GM21529 (cell line): Measurements from ENCODE around the gene LYPD6B.
A peak's percentile ranks its signal among the peaks of the same experiment; 100 is the strongest.

Experiments used
- ATAC-seq: cut with Tn5 transposase; IDR thresholded peaks from one replicate; pipeline ENCODE4 v1.9.1; 2021; ENCODE audit not compliant: unreplicated experiment

The LYPD6B gene, protein sequence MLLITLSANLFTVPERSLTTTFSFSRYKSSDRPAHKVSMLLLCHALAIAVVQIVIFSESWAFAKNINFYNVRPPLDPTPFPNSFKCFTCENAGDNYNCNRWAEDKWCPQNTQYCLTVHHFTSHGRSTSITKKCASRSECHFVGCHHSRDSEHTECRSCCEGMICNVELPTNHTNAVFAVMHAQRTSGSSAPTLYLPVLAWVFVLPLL

DNA sequence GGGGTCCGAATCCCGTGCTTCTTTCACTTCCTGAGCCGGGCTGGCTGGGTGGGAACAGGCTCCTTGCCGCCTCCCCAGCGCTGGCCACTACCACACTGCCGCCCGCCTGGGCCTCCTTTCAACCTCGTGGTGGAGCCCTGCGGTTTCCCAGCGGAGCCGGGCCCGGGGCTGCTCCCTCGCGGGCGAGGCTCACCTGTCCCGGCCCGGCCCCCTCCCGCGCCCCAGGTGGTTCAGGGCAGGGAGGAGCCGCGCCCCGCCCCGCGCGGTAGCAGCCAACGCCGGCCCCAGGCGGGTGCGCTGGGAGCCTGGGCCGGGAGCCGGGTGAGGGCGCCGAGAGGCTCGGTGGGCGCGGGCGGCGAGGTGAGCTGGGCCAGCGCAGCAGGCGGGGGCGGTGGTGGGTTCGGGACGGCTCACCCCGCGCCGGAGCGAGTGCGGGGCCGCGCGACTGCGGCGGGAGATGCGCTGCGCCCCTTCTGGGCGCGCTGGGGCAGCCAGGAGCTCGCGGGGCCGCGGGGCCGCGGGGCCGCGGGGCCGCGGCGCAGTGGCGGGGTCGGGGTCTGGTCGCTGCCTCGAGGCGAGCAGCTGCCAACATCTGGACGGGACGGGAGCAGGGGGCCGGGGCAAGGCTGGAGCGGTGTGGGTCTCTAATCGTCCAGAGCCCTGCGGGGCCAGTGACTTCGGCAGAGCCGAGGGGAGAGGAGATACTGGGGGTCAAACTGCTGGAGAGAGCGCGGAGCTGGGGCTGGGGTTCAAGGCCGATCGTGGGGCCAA, at the start of gene LYPD6B:
LYPD6B (plus strand) TSS at position 258 of the 771 bp plus-strand sequence. CDS start 92,250 bp downstream, outside the sequence.
- peak; percentile 66 for ATAC-seq

DNA sequence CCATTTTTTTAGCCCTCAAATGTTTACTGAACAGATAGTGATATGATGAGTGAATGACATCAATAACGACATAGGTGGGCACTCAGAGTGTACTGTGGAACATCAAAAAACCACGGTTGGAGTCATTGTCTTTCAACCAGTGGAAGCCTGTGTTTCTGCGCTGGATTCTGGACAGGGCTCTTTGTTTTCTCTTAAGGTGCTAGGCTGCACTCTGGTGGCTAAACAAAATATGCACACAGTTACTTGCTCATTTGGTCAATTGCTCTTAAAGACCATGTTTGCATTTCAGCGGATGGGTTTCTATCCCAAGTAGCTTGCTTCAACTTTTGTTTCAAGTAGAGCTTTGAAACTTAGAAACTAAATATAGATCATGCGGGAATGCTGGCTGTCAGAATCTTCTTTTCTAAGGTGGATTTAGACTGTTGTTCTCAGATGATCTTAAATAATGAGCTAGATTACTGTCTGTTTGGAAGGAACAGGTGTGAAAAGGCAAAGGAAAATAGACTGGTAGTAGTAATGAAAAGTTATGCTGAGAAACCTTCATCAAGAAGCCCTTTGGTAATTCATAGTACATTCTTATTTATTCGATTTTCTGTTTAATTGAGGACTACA, 48.5 kb upstream of the LYPD6B start:
- ATAC-seq, result peak; percentile 97

DNA sequence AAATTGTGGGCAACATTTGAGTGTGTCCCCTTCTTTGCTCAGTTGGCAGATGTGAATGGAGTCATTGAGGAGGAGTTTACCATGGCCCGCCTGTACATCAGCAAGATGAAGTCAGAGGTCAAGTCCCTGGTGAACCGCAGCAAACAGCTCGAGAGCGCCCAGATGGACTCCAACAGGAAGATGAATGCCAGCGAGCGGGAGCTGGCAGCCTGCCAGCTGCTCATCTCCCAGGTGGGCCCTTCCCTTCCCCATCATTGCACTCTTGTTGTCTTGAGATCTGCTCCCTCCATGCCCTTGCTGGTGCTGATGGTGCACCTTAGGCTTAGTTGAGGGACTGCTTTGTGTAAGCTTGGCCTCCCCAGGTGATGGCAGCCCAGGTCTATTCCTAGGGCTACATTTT, 47.5 kb upstream of the LYPD6B start:
- ATAC-seq, result no peak

DNA sequence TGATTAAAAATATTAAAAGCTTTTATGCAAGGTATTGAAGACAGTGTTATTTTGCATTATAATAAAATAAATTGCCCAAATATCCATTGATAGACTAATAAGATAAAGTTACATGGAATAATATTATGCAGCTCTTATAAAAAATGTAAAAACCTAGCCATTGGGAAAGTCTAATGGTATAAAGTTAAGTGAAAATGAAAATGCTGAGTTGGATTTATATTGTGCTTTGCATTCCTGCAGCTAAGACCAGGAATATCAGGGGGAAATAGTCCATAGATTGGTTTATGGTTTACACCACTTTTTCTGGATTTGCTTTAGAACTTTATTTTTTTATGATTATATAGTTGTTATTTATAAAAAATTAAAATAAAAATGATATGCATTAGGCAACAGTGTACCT, 46.1 kb upstream of the LYPD6B start:
- ATAC-seq, result no peak

DNA sequence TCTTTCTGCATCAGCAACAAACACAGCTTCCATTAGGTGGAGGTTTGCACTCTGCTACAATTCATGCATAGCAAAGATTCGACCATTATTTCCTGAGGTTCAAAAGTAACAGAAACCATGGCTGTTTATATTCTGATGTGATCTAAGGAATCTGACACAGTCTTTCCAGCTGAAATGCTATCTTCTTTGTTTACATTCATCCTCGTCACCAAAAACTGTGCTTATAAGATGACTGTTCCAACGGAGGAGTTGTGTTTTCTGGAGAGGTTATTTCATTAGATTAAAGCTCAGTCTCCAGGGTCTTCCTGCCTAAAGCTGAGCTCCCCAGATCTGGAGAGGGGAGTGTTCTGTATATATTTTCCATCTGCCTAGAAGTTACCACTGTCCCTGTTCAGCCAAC, 45.1 kb upstream of the LYPD6B start:
- no peak for ATAC-seq

DNA sequence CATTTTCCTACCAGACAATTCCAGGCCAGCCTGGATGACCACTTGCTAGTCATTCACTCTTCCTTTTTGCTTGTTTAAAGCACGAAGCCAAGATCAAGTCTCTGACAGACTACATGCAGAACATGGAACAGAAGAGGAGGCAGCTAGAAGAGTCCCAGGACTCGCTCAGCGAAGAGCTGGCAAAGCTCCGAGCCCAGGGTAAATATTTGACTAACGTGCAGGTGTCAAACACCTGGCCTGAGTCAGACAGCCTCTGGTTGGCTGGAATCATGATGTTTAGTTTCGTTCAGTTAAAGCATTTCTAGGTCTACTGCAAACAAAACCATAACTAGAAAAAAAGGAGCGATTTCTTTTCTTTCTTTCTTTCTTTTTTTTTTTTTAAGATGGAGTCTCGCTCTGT, 44.2 kb upstream of the LYPD6B start:
- no peak for ATAC-seq

DNA sequence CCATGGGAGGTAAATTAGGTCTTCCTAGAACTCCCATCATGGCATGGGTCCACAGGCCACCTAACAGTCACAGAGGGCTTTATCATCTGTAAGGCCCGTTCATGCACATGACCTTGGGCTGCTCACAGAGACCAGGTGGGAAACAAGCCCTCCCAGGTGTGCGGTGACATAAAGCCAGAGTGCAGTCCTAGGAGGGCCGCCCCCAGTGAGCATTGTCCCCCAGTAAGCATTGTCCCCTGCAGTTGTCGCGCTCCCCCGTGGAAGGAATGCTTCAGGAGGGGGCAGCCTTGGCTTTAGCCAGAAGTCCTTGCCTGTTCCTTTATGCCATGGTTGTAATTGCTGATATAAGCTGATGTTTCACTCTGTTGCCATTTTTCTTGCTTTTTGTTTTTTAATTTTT, 41.7 kb upstream of the LYPD6B start:
- no peak for ATAC-seq

DNA sequence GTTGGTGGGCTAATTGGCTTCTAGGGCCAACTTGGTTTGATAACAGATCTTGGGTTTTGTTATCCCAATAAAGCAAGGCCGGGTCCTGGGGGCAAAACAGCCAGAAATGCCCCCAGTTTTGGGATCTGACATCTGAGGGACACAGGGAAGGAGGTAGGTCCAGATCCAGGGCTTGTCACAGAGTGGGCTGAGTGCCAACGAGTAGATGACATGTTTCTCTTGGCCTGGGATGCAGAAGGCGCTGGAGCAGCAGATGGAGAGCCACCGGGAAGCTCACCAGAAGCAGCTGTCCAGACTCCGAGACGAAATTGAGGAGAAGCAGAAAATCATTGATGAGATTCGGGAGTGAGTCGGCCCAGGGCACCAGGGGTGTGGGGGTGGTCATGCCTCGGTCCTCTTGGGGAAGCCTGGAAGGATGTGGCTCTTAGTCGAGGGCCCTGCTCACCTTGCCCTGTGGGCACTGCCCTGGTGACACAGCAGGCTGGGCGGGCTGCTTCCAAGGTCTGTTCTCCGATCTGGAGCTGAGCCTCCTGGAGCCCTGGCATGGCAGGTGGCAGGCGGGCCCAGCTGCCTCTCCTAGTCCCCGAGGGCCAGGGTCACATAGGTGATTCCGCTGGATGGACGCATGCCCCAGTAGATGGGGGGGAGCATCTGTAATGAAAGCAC, 40.2 kb upstream of the LYPD6B start:
- no peak for ATAC-seq

DNA sequence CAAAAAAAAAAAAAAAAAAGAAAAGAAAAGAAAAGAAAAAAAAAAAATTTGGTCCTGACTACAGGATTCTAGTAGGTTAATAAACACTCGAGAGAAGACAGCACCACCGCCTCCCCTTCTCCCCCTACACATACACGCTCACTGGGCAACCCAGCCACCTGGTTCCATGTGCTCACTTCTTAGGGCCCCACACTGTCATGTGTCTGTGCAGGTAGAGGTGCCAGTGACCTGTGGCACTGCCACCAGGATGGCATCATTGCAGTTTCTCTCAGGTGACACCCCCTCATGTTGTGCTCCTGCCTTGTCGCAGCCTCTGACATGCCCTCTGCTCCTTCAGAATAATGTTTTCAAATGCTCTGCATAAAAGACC, 39.7 kb upstream of the LYPD6B start:
- no peak for ATAC-seq

DNA sequence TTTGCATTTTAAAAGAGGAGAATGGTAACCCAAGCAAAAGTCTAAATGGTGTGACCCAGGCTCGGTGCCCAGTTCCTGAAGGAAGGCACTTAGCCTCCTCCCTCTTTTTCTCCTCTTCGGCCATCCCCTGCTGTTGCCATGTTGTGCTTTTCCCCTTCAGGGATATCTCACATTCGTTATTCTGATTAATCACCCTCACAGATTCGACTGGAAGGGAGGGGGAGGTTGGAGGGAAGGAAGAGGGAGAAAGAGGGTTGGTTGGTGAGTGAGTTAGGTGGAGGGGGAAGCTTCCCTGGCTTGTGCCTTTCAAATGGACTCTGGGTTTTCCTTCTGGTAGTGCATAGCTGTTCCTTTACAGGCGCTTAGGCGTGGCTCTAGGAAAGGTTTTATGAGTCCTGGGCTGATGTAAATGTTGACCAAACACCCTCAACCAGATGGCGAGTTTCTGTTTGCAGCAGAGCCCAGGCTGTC, 39.0 kb upstream of the LYPD6B start:
- ATAC-seq, result no peak

DNA sequence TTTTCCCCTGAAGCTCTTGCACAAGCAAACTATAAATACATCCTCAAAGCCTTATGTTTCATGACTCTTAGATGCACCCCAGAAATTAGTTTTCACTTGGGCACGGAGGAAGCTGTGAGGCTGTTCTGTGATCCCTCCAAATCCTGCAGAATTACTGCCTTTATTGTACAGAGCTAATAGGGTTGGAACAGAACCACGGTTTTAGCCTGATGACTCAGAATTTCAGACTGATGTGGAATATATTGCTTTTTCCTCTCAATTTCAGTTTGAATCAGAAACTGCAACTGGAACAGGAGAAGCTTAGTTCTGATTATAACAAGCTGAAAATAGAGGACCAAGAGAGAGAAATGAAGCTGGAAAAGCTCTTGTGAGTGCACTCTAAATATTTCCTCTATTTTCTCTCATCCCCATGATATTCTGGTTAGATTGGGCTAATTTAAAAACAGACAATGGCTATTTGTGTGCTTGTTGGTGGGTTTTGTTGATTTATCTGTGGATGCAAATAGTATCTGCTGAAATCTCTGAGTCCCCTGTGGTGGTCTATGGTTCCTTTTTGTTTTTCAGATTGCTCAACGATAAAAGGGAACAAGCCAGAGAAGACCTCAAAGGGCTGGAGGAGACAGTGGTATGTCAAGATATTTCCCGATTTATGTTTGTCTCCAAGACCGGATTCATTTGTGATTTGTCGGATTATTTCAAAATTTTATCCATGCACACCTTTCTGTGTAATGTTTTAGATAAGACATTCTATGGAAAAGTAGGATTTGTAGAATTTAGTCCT, 38.2 kb upstream of the LYPD6B start:
- ATAC-seq, result no peak

DNA sequence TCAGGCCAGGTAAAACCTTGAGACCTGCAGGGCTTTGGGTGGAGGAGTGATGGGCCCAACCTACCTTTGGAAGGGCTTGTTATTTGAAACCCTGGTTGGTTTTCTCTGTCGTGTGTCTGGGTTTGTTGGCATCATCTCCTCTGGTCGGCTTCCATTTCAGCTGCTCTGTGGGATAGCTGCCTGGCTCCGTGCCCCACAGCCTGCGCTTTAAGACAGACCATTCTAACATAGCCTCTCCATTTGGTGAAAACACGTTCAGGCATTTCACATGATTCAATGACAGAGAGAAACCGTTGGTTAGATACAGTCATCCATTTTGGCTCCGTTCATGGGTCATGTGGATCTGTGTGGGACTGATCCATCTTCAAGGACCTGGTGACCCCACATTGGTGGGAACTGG, 37.0 kb upstream of the LYPD6B start:
- no peak for ATAC-seq

DNA sequence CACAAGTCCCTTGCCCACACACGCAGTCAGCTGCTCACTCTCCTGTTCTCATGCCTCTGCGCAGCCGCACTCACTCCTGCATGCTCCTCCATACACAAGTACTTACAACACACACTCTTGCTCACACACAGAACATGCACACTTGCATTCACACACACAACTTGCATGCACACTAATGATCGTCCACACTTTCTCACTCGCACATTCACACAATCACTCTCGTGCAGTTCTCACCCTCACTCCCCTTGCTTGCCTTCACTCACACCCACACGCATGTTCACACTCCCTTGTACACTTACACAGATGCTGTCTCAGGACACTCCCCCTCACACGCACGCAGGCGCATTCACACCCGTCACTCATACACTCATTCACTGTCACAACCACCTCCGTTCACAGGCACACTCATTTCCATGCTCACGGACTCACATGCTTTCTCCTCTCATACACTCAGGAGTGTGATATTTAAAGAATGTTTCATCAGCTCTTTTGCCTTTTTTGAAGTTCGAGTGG, 36.1 kb upstream of the LYPD6B start:
- no peak for ATAC-seq

DNA sequence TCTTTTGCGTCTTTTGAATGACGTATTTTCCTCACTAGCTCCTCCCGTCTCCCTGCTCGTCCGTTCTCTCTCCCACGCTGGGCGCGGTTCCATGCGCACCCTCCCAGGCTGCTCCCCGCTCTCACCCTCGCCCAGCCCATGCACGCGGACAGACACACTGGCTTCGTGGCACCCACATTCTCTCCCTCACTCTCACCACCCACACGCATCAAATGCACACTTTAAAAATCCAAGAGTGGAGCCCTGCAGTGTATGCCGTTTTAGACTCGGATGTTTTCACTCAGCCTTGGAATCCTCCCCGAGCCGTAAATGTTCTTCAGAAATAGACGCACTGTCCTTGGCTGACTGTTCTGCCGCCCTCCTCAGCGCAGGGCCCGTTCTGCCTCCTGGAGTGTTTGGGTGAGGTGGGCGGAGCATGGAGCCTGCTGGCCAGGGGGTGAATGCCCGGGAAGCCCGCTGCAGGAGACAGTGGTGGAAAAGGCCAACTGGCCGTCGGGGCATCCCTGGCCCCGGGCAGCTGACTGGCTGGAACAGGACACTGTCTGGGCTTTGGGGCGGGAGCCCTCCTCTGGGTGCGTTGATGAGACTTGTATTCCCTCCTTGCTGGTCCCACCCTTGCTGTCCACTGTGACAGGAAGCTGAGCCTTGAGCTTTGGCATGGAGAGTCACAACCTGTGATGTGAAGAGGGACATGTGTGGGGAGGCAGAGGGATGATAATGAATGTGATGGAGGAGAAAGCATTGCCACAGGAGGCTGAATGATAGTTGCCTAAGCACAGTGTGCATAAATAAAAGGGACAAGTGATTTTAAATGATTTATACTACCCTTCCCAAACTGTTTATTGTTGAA, 35.4 kb upstream of the LYPD6B start:
- ATAC-seq, result no peak

DNA sequence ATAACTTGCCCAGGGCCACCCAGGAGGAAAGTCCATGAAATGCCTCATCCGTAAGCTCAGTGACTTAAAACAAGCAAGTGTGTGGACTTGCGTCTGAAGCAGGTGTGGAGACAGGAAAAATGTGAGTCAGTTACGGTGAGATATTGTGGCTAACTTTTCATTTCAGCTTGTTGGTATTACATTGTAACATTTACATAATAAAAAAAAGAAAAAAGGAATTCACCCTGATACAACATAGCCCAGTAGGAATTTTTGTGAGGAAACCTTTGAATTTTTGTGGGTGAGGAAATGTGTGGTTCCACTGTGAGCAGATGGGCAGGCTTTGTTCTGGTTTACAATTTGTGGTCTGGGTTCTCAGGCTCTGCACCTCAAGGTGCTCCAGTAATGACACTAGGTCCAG, 33.7 kb upstream of the LYPD6B start:
- no peak for ATAC-seq

DNA sequence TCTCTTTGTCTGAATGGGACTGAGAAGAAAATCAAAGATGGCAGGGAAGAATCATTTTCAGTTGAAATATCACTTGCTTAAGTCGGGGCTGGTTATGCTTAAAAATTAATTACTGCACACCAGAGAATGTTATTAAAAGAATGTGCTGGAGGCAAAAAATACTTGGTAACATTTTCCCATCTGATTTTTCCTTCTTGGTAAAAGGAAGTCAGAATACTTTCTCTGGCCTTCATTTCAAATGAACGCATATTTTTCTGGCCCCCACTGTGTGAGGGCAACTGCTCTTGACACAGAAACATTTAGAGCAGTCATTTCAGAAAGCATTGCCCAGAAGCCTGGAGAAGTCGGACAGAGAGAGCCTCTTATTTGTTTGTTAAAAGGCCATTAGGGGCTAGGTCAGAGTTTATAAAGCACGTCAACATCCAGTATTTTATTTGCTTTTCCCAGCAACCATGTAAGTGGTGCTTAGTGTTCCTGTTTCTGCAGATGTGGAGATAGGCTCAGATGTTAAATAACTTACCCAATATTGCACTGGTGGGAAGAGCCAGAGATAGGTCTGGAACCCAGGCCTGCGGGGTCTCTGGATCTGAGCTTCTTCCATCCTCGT, 32.9 kb upstream of the LYPD6B start:
- no peak for ATAC-seq

DNA sequence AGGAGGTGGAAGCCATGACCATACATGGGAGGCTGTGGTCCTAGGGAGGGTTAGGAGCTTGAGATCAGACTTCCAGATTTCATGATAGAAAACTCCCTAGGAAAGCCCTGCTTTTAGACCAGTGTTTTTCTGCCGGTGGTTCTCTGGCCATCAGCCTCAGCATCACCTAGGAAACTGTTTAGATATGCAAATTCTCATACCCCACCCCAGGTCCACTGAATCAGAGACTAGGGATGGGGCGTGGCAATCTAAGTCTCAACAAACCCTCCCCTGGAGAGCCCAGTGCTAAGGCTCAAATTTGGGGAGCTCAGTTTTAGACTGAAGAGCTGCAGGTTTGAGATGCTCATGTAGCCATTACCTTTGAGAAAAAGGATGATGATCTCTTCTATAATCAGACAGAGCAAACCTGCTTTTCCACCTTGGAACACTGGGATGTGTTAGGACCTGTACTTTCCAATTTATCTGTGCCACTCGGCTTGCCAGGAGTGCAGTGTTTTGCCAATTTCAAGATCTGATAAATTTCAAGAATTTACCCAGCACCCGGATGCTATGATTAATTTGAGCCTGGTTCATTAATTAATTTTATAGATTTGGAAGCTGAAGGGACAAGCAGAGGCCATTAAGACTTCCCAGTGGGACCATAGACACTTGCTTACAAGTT, 31.5 kb upstream of the LYPD6B start:
- ATAC-seq, result no peak

DNA sequence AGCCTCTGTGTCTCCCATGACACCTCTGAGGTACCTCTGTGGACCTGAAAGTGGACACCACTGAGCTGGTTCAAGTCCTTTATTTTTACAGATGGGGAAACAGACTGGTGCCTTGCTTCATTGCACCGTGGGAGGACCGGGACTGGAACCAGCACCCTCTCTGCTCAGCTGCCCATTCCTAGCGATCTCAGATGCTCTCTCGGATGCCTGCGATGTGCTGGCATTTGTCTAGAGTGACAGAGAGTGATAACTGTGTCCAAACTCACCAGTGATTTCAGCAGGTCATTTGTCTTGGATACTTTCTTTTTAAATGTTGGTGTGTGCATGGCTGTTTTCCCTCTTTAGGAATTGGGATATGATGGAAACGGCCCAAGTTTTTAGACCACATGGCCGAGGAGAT, 30.1 kb upstream of the LYPD6B start:
- no peak for ATAC-seq
